ENCODE results near the gene SHC3. TPM values are rescaled to one million over a fixed set of nuclear protein-coding genes. Genes with fewer than 3 reads are reported as not detected.

The SHC3 gene
- total RNA-seq, 1 donor from 2014 or later, result 0.96 TPM

GRCh38 chr9:89008055-89008743, 170.4 kb downstream of the SHC3 start:
- no peak overlapping the region for H3K4me3 ChIP-seq
- DNase-seq, result no peak
- H3K36me3 ChIP-seq, result peaks cover 4% of the 10 kb centered on the region
- intact Hi-C loops (cut with micrococcal nuclease), result no loop called here
- peaks cover 2% of the 10 kb centered on the region for H3K27me3 ChIP-seq (ENCODE audit: low read depth)
- H3K27ac ChIP-seq (replicated peaks), result no peak overlapping the region
- H3K9me3 ChIP-seq (replicated peaks), result no peaks in the 10 kb centered on the region
- TF ChIP-seq, protein P1, sequence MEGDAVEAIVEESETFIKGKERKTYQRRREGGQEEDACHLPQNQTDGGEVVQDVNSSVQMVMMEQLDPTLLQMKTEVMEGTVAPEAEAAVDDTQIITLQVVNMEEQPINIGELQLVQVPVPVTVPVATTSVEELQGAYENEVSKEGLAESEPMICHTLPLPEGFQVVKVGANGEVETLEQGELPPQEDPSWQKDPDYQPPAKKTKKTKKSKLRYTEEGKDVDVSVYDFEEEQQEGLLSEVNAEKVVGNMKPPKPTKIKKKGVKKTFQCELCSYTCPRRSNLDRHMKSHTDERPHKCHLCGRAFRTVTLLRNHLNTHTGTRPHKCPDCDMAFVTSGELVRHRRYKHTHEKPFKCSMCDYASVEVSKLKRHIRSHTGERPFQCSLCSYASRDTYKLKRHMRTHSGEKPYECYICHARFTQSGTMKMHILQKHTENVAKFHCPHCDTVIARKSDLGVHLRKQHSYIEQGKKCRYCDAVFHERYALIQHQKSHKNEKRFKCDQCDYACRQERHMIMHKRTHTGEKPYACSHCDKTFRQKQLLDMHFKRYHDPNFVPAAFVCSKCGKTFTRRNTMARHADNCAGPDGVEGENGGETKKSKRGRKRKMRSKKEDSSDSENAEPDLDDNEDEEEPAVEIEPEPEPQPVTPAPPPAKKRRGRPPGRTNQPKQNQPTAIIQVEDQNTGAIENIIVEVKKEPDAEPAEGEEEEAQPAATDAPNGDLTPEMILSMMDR (IDR thresholded peaks at IDR 0.05; ENCODE audit: borderline replicate concordance), result no peak
- peaks cover 10% of the 10 kb centered on the region for H3K4me1 ChIP-seq

DNA sequence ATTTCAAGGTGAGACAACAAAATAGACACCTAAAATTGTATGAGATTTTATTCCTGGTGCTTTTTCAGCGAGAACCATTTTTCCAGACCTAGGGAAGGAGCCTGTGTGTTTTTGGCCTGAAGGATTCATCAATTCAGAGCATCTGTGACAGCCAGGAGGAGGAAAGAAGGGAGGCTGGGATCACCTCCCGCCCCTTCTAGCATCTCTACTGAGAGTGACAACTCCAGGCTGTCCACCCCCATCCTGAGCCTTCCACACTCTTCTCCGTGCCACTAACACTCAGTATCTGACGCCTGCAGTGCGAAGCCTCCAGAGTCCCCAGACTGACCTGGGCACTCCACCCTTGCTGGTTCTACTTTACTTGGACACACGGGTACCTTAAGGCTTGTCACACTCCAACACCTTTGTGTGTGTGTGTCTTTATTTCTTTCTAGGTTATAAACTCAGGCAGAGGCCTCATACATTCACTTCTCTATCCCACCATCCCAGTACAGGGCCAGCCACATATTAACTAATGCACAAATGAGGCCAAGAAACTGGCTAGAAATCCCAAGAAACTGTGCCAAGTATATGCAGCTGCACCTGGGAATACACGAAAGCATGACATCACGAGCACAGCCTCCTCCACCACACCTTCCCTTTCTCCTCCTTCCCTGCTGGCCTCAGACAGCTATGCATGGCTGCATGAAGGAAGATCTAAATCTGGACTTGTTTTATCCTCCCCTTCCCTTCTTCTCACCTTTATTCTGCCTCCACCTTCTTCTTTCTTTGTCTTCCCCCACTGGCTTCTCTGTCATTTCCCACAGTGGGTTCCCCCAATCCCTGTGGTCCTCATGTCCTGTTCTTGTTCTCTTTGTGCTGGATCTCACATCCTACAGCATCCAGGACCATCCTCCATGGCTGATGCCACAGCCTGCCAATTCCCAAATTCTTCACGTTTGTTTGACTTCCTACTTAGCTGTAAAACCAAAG, 171.3 kb downstream of the SHC3 start:
- TF ChIP-seq, protein P1 (IDR thresholded peaks at IDR 0.05; ENCODE audit: borderline replicate concordance), result no peak
- Histone ChIP-seq H3K4me3 (no peak overlapping the region), H3K27me3 (ENCODE audit: low read depth) (peaks cover 2% of the 10 kb centered on the region), H3K36me3 (peaks cover 14% of the 10 kb centered on the region), H3K4me1 (peaks cover 10% of the 10 kb centered on the region), H3K9me3 (replicated peaks) (no peaks in the 10 kb centered on the region), H3K27ac (replicated peaks) (no peak overlapping the region)
- no peak for DNase-seq
- intact Hi-C loops (cut with micrococcal nuclease), result no loop called here

DNA sequence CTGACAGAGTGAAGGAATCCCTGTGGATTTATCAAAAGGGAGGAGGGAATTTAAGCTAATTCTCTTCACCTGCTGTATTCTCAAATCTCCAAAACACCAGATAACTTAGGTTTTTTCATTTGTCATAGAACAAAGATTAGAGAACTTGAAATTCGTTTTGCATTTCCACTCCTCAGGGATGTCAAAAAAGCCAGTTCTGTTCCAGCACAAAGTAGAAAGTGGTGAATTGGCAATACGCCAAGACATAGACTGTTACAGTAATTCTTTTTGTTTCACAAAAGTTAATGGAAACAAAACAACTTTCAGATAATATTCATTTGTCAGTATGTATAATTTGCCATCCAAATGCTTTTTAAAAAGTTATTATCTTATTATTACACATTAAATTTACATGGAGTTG, 172.4 kb downstream of the SHC3 start:
- Histone ChIP-seq H3K27ac (replicated peaks) (no peak overlapping the region), H3K4me3 (no peak overlapping the region), H3K36me3 (peaks cover 19% of the 10 kb centered on the region), H3K4me1 (peaks cover 13% of the 10 kb centered on the region), H3K27me3 (ENCODE audit: low read depth) (peaks cover 7% of the 10 kb centered on the region), H3K9me3 (replicated peaks) (no peaks in the 10 kb centered on the region)
- intact Hi-C loops (cut with micrococcal nuclease), result no loop called here
- TF ChIP-seq, protein P1 (IDR thresholded peaks at IDR 0.05; ENCODE audit: borderline replicate concordance), result no peak
- no peak for DNase-seq

GRCh38 chr9:89005323-89005722, 173.3 kb downstream of the SHC3 start:
- peaks cover 22% of the 10 kb centered on the region for H3K4me1 ChIP-seq
- peaks cover 19% of the 10 kb centered on the region for H3K36me3 ChIP-seq
- H3K27me3 ChIP-seq (ENCODE audit: low read depth), result peaks cover 7% of the 10 kb centered on the region
- DNase-seq, result no peak
- H3K9me3 ChIP-seq (replicated peaks), result no peaks in the 10 kb centered on the region
- no peak overlapping the region for H3K4me3 ChIP-seq
- H3K27ac ChIP-seq (replicated peaks), result no peak overlapping the region
- intact Hi-C loops (cut with micrococcal nuclease), result no loop called here
- TF ChIP-seq, protein P1 (IDR thresholded peaks at IDR 0.05; ENCODE audit: borderline replicate concordance), result no peak

- Histone ChIP-seq H3K4me1 (peaks cover 45% of the 10 kb centered on the region), H3K27me3 (ENCODE audit: low read depth) (peaks cover 7% of the 10 kb centered on the region), H3K4me3 (no peak overlapping the region), H3K36me3 (peaks cover 19% of the 10 kb centered on the region), H3K9me3 (replicated peaks) (no peaks in the 10 kb centered on the region), H3K27ac (replicated peaks) (no peak overlapping the region)
- no peak for DNase-seq
- TF ChIP-seq, protein P1 (IDR thresholded peaks at IDR 0.05; ENCODE audit: borderline replicate concordance), result no peak
- intact Hi-C loops (cut with micrococcal nuclease), result no loop called here
Measured at GRCh38 chr9:89002987-89003386, 175.6 kb downstream of the SHC3 start.
